Fibroblast of skin of left biceps (primary cell): ENCODE measurements around the gene NME9.
"Not testable (repeated sequence)": the region's sequence is repeated elsewhere in the genome, so short reads cannot be mapped to it uniquely, and the experiment has no call there.

Experiments used
- DNase-seq, 2 experiments: peaks; one replicate each; pipeline ENCODE4 v3.0.0-alpha.2; 2013; ENCODE audit warnings: low read depth in 2 of 2

The NME9 gene

GRCh38 chr3:138329127-138329983 lies at the start of gene NME9:
TSS of gene NME9 (minus strand) at chr3:138329851. CDS start at chr3:138329335, 516 bp downstream.
- peak; percentile 26 to 31 for DNase-seq

GRCh38 chr3:138378990-138379389 lies 49.3 kb upstream of the NME9 start:
- DNase-seq, result no peak

GRCh38 chr3:138378331-138378730 lies 48.7 kb upstream of the NME9 start:
- DNase-seq, result no peak

- DNase-seq, result no peak
These were observed 48.2 kb upstream of the NME9 start for GRCh38 chr3:138377804-138378203.

- not testable (repeated sequence) for DNase-seq
These were observed 47.6 kb upstream of the NME9 start for GRCh38 chr3:138377212-138377611.

- no peak for DNase-seq
These were observed 47.0 kb upstream of the NME9 start for GRCh38 chr3:138376663-138377062.

- DNase-seq, result no peak
These were observed 45.8 kb upstream of the NME9 start for GRCh38 chr3:138375447-138375846.

GRCh38 chr3:138374573-138375134 lies 45.0 kb upstream of the NME9 start:
- DNase-seq, result no peak

- no peak for DNase-seq
These were observed 44.1 kb upstream of the NME9 start for GRCh38 chr3:138373736-138374094.

- no peak for DNase-seq
These were observed 43.6 kb upstream of the NME9 start for GRCh38 chr3:138373087-138373735.

- no peak for DNase-seq
These were observed 41.7 kb upstream of the NME9 start for GRCh38 chr3:138371070-138371965.

GRCh38 chr3:138370321-138370720 lies 40.7 kb upstream of the NME9 start:
- no peak for DNase-seq

GRCh38 chr3:138369151-138369900 lies 39.7 kb upstream of the NME9 start:
- DNase-seq, result no peak

- no peak for DNase-seq
These were observed 38.3 kb upstream of the NME9 start for GRCh38 chr3:138367911-138368310.

GRCh38 chr3:138367326-138367850 lies 37.7 kb upstream of the NME9 start:
- no peak for DNase-seq

- no peak for DNase-seq
These were observed 36.5 kb upstream of the NME9 start for GRCh38 chr3:138366006-138366759.

GRCh38 chr3:138365253-138365555 lies 35.6 kb upstream of the NME9 start:
- DNase-seq, result no peak

- DNase-seq, result no peak
These were observed 35.0 kb upstream of the NME9 start for GRCh38 chr3:138364356-138365252.

- DNase-seq, result no peak
These were observed 33.7 kb upstream of the NME9 start for GRCh38 chr3:138363322-138363721.
